Hepatocyte (in vitro differentiated cells): ENCODE measurements around the gene PAFAH2. TPM values are rescaled to one million over a fixed set of nuclear protein-coding genes. Genes with fewer than 3 reads are reported as not detected.

Source experiments
- DNase-seq: peaks from one replicate; pipeline ENCODE4 v3.0.0-alpha.2; 2016; ENCODE audit warnings: low spot score
- H2AFZ ChIP-seq: fragments of 200-600 bp; sonication (generic); 2 replicates; pipeline ENCODE4 v1.6.0; 2016; ENCODE audit warnings: antibody characterized with exemption, mild to moderate bottlenecking
- H3K27ac ChIP-seq: fragments of 200-600 bp; sonication (generic); 2 replicates; pipeline ENCODE4 v1.5.1; 2016; ENCODE audit warnings: mild to moderate bottlenecking
- H3K27me3 ChIP-seq: fragments of 200-600 bp; sonication (generic); 2 replicates; pipeline ENCODE4 v1.6.1; 2016
- H3K36me3 ChIP-seq: fragments of 200-600 bp; sonication (generic); replicated peaks from 2 replicates; pipeline ENCODE4 v1.5.1; 2016; ENCODE audit warnings: low read depth; ENCODE audit not compliant: insufficient read depth
- H3K4me1 ChIP-seq: fragments of 200-600 bp; sonication (generic); 2 replicates; pipeline ENCODE4 v1.5.1; 2016; ENCODE audit warnings: mild to moderate bottlenecking, moderate library complexity; ENCODE audit not compliant: insufficient read depth
- H3K4me2 ChIP-seq: fragments of 200-600 bp; sonication (generic); 2 replicates; pipeline ENCODE4 v1.6.0; 2016
- H3K4me3 ChIP-seq: fragments of 200-600 bp; sonication (generic); 2 replicates; pipeline ENCODE4 v1.5.1; 2016; ENCODE audit warnings: mild to moderate bottlenecking
- H3K79me2 ChIP-seq: fragments of 200-600 bp; sonication (generic); 2 replicates; pipeline ENCODE4 v1.6.0; 2017; ENCODE audit warnings: mild to moderate bottlenecking
- H3K9me2 ChIP-seq: fragments of 200-600 bp; sonication (generic); replicated peaks from 2 replicates; pipeline ENCODE4 v1.6.0; 2017; ENCODE audit warnings: mild to moderate bottlenecking; ENCODE audit not compliant: insufficient read depth
- H3K9me3 ChIP-seq: fragments of 200-600 bp; sonication (generic); 2 replicates; pipeline ENCODE4 v1.5.1; 2016; ENCODE audit warnings: low read depth, mild to moderate bottlenecking
- H4K20me1 ChIP-seq: fragments of 200-600 bp; sonication (generic); 2 replicates; pipeline ENCODE4 v1.6.0; 2016; ENCODE audit warnings: mild to moderate bottlenecking; ENCODE audit not compliant: insufficient read depth, poor library complexity, severe bottlenecking
- CTCF ChIP-seq: fragments of 200-600 bp; sonication (generic); IDR thresholded peaks from 2 replicates; pipeline ENCODE4 v1.5.1; 2016; ENCODE audit warnings: antibody characterized with exemption, mild to moderate bottlenecking; ENCODE audit not compliant: poor library complexity
- EZH2 ChIP-seq: fragments of 200-600 bp; sonication (generic); IDR thresholded peaks from 2 replicates; pipeline ENCODE4 v1.6.1; 2016; ENCODE audit warnings: antibody characterized with exemption, mild to moderate bottlenecking, borderline replicate concordance
- EZH2phosphoT487 ChIP-seq: fragments of 200-600 bp; sonication (generic); IDR thresholded peaks from one replicate; pipeline ENCODE4 v1.6.1; 2018; ENCODE audit warnings: antibody characterized with exemption, mild to moderate bottlenecking, low read depth, moderate library complexity; ENCODE audit not compliant: unreplicated experiment, severe bottlenecking
- WGBS: methylation state at CpG from one replicate; pipeline ENCODE4 v1.1.6; 2016; ENCODE audit warnings: low lambda C conversion rate; ENCODE audit errors: missing lambda C conversion rate; 5-methylcytosine and 5-hydroxymethylcytosine counted together
- polyA plus RNA-seq: library from polyadenylated mRNA; unstranded; fragments of >200 nt; fragmentation: Nextera tagmentation; extraction: Ambion mirVana; gene quantifications from 2 replicates; pipeline ENCODE4 v1.2.1, GENCODE V29; 2016
- total RNA-seq: library from RNA; depleted of rRNA; stranded (reverse); fragments of >200 nt; gene quantifications from 2 replicates; pipeline ENCODE4 v1.2.3, GENCODE V29; 2014

PAFAH2 gene
- total and polyA plus RNA-seq, 2 experiments from 2014 or later = 22.7 to 24.6 TPM

GRCh38 chr1:26027716-26028489 lies 30.0 kb upstream of the PAFAH2 start:
- no peak overlapping the region for H3K27ac ChIP-seq
- no peak overlapping the region for H2AFZ ChIP-seq
- no peak for DNase-seq
- H3K27me3 ChIP-seq = no peaks in the 10 kb centered on the region
- WGBS = 46% methylated on average over 3 of the region's 3 CpGs
- H3K9me3 ChIP-seq = no peaks in the 10 kb centered on the region
- no peak for TF ChIP-seq EZH2phosphoT487
- no peak for TF ChIP-seq EZH2
- no peak for TF ChIP-seq CTCF
- no peaks in the 10 kb centered on the region for H3K4me1 ChIP-seq
- H3K36me3 ChIP-seq = no peaks in the 10 kb centered on the region
- H3K9me2 ChIP-seq = no peaks in the 10 kb centered on the region
- H4K20me1 ChIP-seq = no peaks in the 10 kb centered on the region
- no peak overlapping the region for H3K4me2 ChIP-seq
- no peaks in the 10 kb centered on the region for H3K79me2 ChIP-seq
- H3K4me3 ChIP-seq = no peak overlapping the region

- Histone ChIP-seq H3K27me3 (no peaks in the 10 kb centered on the region), H3K79me2 (no peaks in the 10 kb centered on the region), H3K4me2 (no peak overlapping the region), H3K36me3 (no peaks in the 10 kb centered on the region), H3K4me3 (no peak overlapping the region), H3K27ac (no peak overlapping the region), H4K20me1 (no peaks in the 10 kb centered on the region), H3K4me1 (no peaks in the 10 kb centered on the region), H3K9me2 (no peaks in the 10 kb centered on the region), H3K9me3 (no peaks in the 10 kb centered on the region), H2AFZ (no peak overlapping the region)
- WGBS = 89% methylated on average over 5 of the region's 5 CpGs
- TF ChIP-seq CTCF (no peak), EZH2 (no peak), EZH2phosphoT487 (no peak)
- DNase-seq = no peak
Observed at GRCh38 chr1:26025517-26025916, 27.7 kb upstream of the PAFAH2 start.

- Histone ChIP-seq H2AFZ (no peak overlapping the region), H3K9me2 (no peaks in the 10 kb centered on the region), H3K27ac (no peak overlapping the region), H3K4me2 (no peak overlapping the region), H4K20me1 (no peaks in the 10 kb centered on the region), H3K27me3 (no peaks in the 10 kb centered on the region), H3K4me1 (no peaks in the 10 kb centered on the region), H3K4me3 (no peak overlapping the region), H3K79me2 (no peaks in the 10 kb centered on the region), H3K36me3 (no peaks in the 10 kb centered on the region), H3K9me3 (no peaks in the 10 kb centered on the region)
- DNase-seq = no peak
- TF ChIP-seq EZH2phosphoT487 (no peak), CTCF (no peak), EZH2 (no peak)
- WGBS = 73% methylated on average over 5 of the region's 5 CpGs
Observed at GRCh38 chr1:26025060-26025459, 27.2 kb upstream of the PAFAH2 start.
